Neural cell (in vitro differentiated cells): ENCODE measurements around the gene MYOZ1.

ENCODE experiments used
- CTCF ChIP-seq: fragments of 450-650 bp; IDR thresholded peaks from 2 replicates; pipeline ENCODE4 v1.5.1; 2014; ENCODE audit warnings: antibody characterized with exemption, mild to moderate bottlenecking, moderate library complexity; ENCODE audit not compliant: poor library complexity, severe bottlenecking
- EP300 ChIP-seq: fragments of 450-650 bp; conservative IDR thresholded peaks from 2 replicates; pipeline ENCODE4 v1.6.1; 2014; ENCODE audit warnings: antibody characterized with exemption, mild to moderate bottlenecking, moderate library complexity; ENCODE audit not compliant: poor library complexity, severe bottlenecking
- EZH2 ChIP-seq: fragments of 200-600, 300-800 bp; shearing (Covaris generic), sonication (generic); IDR thresholded peaks from 2 replicates; pipeline ENCODE4 v1.6.1; 2014; ENCODE audit warnings: antibody characterized with exemption, low read length, borderline replicate concordance, mild to moderate bottlenecking; ENCODE audit not compliant: insufficient read depth, poor library complexity, severe bottlenecking
- POLR2AphosphoS5 ChIP-seq: IDR thresholded peaks from 2 replicates; pipeline ENCODE4 v1.6.1; 2012
- RAD21 ChIP-seq: fragments of 450-650 bp; conservative IDR thresholded peaks from 2 replicates; pipeline ENCODE4 v1.6.1; 2014; ENCODE audit warnings: antibody characterized with exemption, mild to moderate bottlenecking, moderate library complexity
- REST ChIP-seq: IDR thresholded peaks from 2 replicates; pipeline ENCODE4 v1.6.1; 2012; ENCODE audit warnings: borderline replicate concordance
- TAF1 ChIP-seq: IDR thresholded peaks from 2 replicates; pipeline ENCODE4 v1.6.1; 2012; ENCODE audit warnings: low read depth

GRCh38 chr10:73584737-73585136 is 56.5 kb downstream of the MYOZ1 start:
- TF ChIP-seq CTCF (no peak), POLR2AphosphoS5 (no peak), REST (no peak), RAD21 (no peak), TAF1 (no peak), EZH2 (no peak), EP300 (no peak)
